22Rv1 (cell line): ENCODE results near the gene EIF4G1.

Experiments
- H3K27ac ChIP-seq: fragments of 450-650 bp; 2 replicates; pipeline ENCODE4 v1.5.1; 2017
- CTCF ChIP-seq: fragments of 450-650 bp; IDR thresholded peaks from 2 replicates; pipeline ENCODE4 v1.5.1; 2017; ENCODE audit warnings: mild to moderate bottlenecking
- ZFX ChIP-seq: fragments of 450-650 bp; IDR thresholded peaks from 2 replicates; pipeline ENCODE4 v1.6.1; 2017; ENCODE audit warnings: antibody characterized with exemption, borderline replicate concordance

Gene EIF4G1

GRCh38 chr3:184373422-184373821, 59.0 kb downstream of the EIF4G1 start:
- no peak overlapping the region for H3K27ac ChIP-seq
- no peak for TF ChIP-seq ZFX
- no peak for TF ChIP-seq CTCF

GRCh38 chr3:184375747-184376461, 61.5 kb downstream of the EIF4G1 start:
- no peak overlapping the region for H3K27ac ChIP-seq
- TF ChIP-seq CTCF = no peak
- TF ChIP-seq ZFX = no peak

DNA sequence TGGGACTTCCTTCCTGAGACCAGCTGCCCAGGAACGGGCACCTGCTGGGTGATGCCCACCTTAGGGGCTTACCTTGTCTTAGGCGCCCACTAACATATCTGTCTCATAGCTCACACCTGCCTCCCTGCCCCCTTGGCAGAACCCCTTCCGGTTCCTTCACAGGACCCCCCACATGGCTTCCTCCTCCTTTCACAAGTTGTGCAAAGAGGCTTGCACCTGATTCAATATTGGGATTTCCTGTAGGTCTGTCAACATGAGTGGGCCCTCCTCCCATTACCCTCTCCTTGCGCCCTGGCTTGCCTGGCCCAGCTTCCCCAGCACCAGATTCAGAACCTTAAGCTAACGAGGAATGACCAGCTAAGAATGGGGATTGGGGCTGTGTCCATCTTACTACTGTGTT, 63.0 kb downstream of the EIF4G1 start:
- TF ChIP-seq CTCF = no peak
- no peak for TF ChIP-seq ZFX
- no peak overlapping the region for H3K27ac ChIP-seq

GRCh38 chr3:184377882-184378445, 63.6 kb downstream of the EIF4G1 start, which contains the start of gene THPO:
THPO (minus strand) TSS chr3:184378207; CDS start chr3:184376259, 1,948 bp downstream.
- no peak for TF ChIP-seq ZFX
- TF ChIP-seq CTCF = no peak
- H3K27ac ChIP-seq = no peak within 1 kb of the TSS

- TF ChIP-seq CTCF (no peak), ZFX (no peak)
- H3K27ac ChIP-seq = no peak overlapping the region
Observed at GRCh38 chr3:184378651-184379357, 64.4 kb downstream of the EIF4G1 start.

GRCh38 chr3:184379358-184380184, 65.2 kb downstream of the EIF4G1 start, which contains the start of gene CHRD:
CHRD (plus strand) TSS chr3:184380054; CDS start chr3:184380319, 265 bp downstream.
- H3K27ac ChIP-seq = no peak within 1 kb of the TSS
- no peak for TF ChIP-seq ZFX
- no peak for TF ChIP-seq CTCF
